Measurements from ENCODE around the gene SLIT3. TPM values are rescaled to one million over a fixed set of nuclear protein-coding genes. Genes with fewer than 3 reads are reported as not detected.

The SLIT3 gene
- total RNA-seq, 1 experiment from 2014 or later: 0.92 TPM

- H4K5ac ChIP-seq (ENCODE audit: insufficient read length, low read depth, low read length): no peak overlapping the region
- no peak overlapping the region for H3K27ac ChIP-seq (ENCODE audit: insufficient read length, low read depth, low read length)
- H3K4me1 ChIP-seq (ENCODE audit: insufficient read depth, low read length): no peaks in the 10 kb centered on the region; the same call in 1 of the 2 replicates
- H3K79me1 ChIP-seq (ENCODE audit: insufficient read depth, low read depth, low read length, poor library complexity, severe bottlenecking): no peaks in the 10 kb centered on the region
- no peak for DNase-seq
- H2AK5ac ChIP-seq (ENCODE audit: insufficient read length, low read length): no peak overlapping the region
- no peak overlapping the region for H3T11ph ChIP-seq (ENCODE audit: low read length)
- H3K9me3 ChIP-seq (ENCODE audit: control insufficient read depth, low read depth, low read length): no peaks in the 10 kb centered on the region
- Mint-ChIP-seq H3K36me3 (ENCODE audit: insufficient read depth in 1 of 3, low read depth in 3 of 3) (no peaks in the 10 kb centered on the region), H3K9me3 (no peaks in the 10 kb centered on the region), H3K27me3 (ENCODE audit: low read depth) (peaks cover 43% of the 10 kb centered on the region), H3K27ac (no peak overlapping the region), H3K4me1 (peaks cover 15 to 18% of the 10 kb centered on the region in 2 experiments), H3K4me3 (no peak overlapping the region; a peak in 1 of 5 replicates)
- H3K56ac ChIP-seq (ENCODE audit: insufficient read length, low read depth, low read length): no peak overlapping the region
- H2BK5ac ChIP-seq (ENCODE audit: insufficient read length, low read length): no peak overlapping the region
- no peak overlapping the region for H2AFZ ChIP-seq (ENCODE audit: low read length)
- H2BK20ac ChIP-seq (ENCODE audit: low read depth, low read length, poor library complexity, severe bottlenecking): no peak overlapping the region
- no peak overlapping the region for H4K91ac ChIP-seq (ENCODE audit: insufficient read length, low read depth, low read length)
- H3K23ac ChIP-seq (ENCODE audit: insufficient read length, low read depth, low read length): no peak overlapping the region
- no peak overlapping the region for H2BK15ac ChIP-seq (ENCODE audit: low read depth, low read length)
- H4K8ac ChIP-seq (replicated peaks; ENCODE audit: insufficient read length, low read depth, low read length): no peak overlapping the region
- no peak overlapping the region for H3K18ac ChIP-seq (ENCODE audit: insufficient read length, low read depth, low read length)
- no peak overlapping the region for H3K14ac ChIP-seq (ENCODE audit: insufficient read depth, low read length)
- H3K4ac ChIP-seq (ENCODE audit: low read depth, low read length): no peak overlapping the region
- H3K9ac ChIP-seq (ENCODE audit: extremely low read depth, insufficient read length, low read length): no peak overlapping the region
- no peaks in the 10 kb centered on the region for H4K20me1 ChIP-seq (ENCODE audit: control insufficient read depth, insufficient read depth, insufficient read length)
- no peaks in the 10 kb centered on the region for H3K79me2 ChIP-seq (ENCODE audit: insufficient read depth, low read length)
- no peak overlapping the region for H2BK12ac ChIP-seq (ENCODE audit: insufficient read length, low read depth, low read length)
- TF ChIP-seq, protein P1, sequence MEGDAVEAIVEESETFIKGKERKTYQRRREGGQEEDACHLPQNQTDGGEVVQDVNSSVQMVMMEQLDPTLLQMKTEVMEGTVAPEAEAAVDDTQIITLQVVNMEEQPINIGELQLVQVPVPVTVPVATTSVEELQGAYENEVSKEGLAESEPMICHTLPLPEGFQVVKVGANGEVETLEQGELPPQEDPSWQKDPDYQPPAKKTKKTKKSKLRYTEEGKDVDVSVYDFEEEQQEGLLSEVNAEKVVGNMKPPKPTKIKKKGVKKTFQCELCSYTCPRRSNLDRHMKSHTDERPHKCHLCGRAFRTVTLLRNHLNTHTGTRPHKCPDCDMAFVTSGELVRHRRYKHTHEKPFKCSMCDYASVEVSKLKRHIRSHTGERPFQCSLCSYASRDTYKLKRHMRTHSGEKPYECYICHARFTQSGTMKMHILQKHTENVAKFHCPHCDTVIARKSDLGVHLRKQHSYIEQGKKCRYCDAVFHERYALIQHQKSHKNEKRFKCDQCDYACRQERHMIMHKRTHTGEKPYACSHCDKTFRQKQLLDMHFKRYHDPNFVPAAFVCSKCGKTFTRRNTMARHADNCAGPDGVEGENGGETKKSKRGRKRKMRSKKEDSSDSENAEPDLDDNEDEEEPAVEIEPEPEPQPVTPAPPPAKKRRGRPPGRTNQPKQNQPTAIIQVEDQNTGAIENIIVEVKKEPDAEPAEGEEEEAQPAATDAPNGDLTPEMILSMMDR (conservative IDR thresholded peaks at IDR 0.05): no peak
- no peak overlapping the region for H2BK120ac ChIP-seq (ENCODE audit: low read depth, low read length, poor library complexity, severe bottlenecking)
- no peak overlapping the region for H3K4me2 ChIP-seq (ENCODE audit: insufficient read depth, insufficient read length, low read length)
- no peaks in the 10 kb centered on the region for H3K23me2 ChIP-seq (ENCODE audit: insufficient read length, low read depth, low read length, poor library complexity, severe bottlenecking)
- no peaks in the 10 kb centered on the region for H3K27me3 ChIP-seq (ENCODE audit: insufficient read depth, low read length)
- no CpG with 5 or more reads among the region's 7 CpGs for WGBS (ENCODE audit: extremely low coverage, insufficient read length, low lambda C conversion rate)
These were observed 379.6 kb downstream of the SLIT3 start for GRCh38 chr5:168921147-168921866.
